GM19035 (cell line): ENCODE results near the gene NTNG1.
"Not testable (repeated sequence)": the region's sequence is repeated elsewhere in the genome, so short reads cannot be mapped to it uniquely, and the experiment has no call there.

Source experiments
- ATAC-seq: cut with Tn5 transposase; IDR thresholded peaks from one replicate; pipeline ENCODE4 v1.9.1; 2021; ENCODE audit not compliant: unreplicated experiment

The NTNG1 gene

DNA sequence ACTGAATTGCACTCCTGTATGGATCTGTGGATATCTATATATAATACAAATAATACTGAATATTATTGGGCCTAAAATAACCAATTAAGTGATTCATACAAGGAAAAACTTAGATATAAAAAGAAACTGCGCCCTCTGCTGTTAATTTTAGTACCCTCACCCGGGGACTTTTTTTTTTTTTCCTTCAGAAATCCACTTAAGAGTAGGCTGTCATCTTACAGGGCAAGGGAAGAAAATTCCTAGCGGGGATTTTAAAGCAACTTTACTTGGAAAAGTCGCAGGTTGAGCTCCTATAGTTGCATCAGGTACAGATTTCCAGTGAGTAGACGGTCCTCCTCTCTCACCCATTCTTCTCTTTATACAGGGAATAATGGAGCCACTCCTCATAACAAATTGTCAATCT is 1.3 kb downstream of the NTNG1 start:
- ATAC-seq, result no peak

DNA sequence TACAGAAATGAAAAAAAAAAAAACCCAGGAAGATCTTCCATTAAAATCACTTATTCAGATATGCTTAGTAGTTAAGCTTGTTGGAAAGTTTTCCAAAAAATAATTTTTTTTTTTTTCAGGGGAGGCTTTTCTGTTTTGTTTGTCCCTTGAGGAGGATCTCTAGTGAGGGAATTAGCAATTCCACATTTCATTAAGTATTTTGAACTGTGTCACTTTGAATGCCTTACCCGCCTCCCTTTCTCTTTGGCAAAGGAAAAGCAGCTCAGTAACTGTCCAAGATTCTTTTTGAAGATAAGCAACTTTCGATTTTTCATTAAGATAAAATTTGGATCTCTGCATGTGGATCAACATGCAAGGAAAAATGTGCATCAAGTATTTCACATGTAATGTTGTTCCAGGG is 1.8 kb downstream of the NTNG1 start:
- ATAC-seq, result no peak

DNA sequence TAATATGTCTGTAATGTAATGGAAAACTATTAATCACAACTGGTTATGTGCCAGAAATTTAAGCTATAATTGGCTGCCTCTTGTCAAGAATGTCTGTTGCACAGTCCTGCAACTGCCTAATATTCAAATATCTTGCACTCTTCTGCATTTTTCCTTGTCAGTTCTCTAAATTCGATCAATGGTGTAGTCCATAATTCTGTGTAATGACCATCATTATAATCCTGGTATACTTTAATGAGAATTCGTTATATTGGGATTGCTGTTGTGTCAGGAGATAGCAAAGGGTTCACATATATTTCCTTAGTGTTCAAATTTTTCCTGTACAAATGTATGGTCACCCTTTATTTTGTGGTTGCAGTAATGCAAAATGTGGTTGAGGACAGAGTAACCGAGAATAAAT is 4.8 kb downstream of the NTNG1 start:
- ATAC-seq, result no peak

DNA sequence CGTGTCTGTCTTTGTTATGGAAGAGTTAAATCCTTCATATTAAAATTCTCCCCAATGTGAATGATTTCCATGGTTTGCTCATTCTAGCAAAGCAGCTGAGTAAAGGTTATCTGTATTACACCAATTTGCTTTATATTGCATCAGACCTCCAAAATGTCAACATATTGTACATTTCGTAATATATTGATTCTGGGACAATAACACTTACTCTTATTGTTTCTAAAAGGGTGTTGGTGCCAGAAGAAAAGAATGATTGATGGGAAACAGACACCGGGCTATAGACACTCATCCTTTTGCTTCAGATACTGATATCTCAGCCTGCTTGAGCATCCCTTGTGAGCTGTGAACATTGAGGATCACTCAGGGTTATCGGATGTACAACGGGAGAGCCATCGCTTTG is 7.0 kb downstream of the NTNG1 start:
- no peak for ATAC-seq

DNA sequence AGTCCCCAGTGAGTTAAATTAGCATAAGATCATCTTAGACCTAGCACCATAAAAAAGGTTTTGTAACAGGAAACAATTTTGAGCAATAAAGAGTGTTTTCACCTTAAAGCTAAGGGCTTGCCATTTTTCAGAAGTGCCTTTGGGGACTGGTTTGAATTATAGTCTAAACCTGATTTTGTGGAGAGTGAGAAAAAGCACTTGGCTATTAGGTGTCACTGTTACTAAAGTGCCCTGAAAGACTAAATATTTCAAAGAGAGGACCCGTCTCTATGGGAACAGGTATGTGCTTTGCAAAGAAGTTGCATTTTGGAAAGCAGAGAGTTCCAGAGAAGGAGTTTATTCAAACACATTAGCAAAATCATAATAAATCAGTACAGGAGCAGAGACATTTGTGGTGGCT is 9.1 kb downstream of the NTNG1 start:
- ATAC-seq, result no peak

DNA sequence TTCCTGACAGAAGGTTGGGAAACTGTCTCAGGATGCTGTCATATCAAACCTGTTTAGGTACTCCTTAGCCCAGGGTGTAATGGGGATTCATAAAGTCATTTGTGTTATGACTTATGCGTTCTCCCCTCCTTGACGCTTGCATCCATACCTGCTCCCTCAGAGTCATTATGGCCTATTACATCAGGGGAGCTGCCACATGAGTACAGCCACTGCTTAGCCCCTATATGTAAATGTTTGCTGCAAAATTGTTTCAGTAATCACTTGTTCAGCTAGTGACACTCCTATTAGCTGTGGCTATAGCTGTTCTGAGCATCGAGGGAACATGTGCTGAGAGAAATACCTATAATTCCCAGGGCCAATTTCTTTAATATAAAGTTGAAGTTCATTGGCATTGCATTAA is 10.5 kb downstream of the NTNG1 start:
- ATAC-seq, result no peak

DNA sequence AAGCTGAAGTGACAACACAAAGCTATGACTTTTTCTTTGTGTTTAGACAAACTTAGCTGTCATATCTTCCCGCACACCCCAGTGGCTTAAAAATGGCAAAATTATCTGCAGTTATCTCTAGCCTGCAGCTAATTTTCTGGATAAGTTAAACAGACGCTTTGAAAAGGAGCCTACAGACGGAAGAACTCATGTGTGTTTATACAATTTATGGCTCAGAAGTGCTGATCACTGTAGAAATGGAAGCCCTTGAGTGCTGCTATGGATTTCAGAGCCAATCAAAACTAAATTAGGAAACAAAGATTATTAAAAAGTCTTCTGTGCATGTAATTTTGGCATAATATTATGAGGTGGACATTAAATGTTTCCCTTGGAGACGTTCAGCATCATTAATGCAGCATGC is 11.6 kb downstream of the NTNG1 start:
- no peak for ATAC-seq

DNA sequence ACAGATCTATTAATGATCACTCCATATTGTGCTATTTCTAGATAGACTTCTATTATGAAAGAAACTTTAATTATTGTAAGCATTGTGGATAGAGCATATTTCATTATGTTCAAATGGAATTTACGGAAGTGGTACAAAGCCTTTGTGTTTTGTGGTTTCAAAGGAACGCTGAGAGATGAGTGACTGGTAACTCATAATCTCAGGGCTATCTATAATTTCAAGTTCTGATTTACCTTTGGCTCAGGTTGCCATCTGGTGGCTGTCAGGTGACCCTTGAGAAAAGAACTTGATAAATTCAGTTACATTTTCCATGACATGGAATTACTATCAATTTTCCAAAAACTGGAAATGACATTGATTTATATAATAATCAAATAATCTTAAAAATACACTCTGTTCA is 12.2 kb downstream of the NTNG1 start:
- ATAC-seq, result no peak

DNA sequence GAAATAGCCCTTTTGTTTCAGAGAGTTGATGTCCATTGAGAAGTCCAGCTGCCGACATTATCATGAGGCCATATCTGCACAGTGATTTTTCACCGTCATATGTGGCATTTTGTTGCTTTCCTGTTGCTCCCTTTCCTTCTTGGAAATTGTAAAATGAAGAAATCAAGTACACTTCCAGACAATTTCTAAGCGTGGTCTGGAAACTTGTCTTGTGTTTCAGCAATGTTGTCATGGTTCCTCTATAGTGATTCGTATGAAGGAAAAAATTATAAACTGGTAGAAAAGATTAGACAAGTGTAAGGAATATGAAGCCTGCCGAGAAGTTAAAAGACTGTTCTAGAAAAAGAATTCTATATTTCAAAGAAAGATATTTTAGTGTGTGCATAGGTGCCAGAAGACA is 17.7 kb downstream of the NTNG1 start:
- no peak for ATAC-seq

DNA sequence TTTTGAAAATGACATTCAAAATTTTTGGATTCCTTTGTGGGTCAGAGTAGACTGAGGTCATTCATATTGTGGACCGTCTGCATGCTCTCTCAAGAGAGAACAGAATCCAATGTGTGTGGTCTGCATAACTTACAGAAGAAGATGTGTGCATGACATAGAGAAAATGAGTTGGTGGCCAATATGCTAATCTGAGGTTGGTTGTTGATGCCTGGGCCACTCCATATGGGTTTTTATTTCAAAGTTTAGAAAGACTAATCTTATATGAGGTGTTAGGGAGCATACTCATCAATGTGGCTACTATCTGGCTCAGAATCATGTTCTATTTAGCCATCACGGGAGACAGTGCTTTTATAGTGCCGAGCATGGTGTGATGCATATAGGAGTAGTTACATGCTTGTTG is 18.2 kb downstream of the NTNG1 start:
- ATAC-seq, result no peak

DNA sequence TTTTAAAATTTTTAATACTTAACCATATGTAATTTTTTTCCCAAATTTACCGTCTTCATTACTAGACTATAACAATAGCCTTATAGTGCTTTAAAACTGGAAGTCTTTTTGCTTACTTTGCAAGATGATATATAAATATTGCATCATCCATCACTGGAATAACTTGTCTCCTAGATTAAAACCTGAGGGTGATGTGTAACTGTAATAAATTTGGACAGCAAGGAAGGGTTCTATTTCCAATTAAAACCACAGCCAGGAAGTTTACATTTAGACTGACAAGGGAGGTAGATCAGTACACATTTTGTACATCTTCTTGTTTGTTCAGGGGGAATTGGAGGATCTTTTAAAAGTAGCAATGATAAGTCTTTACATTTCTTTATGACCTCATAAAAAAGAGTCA is 21.9 kb downstream of the NTNG1 start:
- no peak for ATAC-seq

DNA sequence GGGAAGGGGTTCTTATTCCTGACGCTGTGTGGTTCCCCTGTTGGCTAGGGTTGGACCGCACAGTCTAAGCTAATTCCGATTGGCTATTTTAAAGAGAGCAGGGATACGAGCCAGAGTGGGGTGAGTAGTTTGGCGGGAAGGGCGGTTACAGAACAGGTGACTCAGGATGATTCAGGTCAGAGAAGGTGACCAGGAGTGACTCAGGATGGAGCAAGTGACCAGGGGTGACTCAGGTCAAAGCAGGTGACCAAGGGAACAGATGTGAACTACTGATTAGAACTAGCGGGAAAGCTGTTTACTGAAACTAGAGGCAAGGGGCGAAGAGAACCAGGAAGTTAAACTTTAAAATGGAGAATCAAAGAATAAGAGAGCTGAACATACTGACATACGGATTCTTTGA is 24.1 kb downstream of the NTNG1 start:
- not testable (repeated sequence) for ATAC-seq

DNA sequence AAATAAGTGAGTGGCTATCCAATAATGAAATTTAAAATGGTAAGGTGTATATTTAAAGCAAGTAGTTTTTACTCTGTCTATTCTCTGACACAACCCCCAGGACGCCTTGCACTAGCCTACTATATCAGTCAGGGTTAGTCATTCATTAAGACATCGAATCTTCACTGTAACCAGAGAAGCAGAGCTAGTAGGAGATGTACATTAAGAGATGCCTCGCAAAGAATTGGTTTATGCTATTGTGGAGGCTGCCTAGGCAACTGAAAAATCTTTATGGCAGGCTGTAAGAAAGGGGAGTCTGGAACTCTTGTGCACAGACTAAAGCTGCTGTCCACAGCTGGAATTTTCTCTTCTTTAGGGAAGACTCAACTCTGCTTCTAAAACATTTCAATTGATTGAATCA is 28.8 kb downstream of the NTNG1 start:
- ATAC-seq, result no peak

DNA sequence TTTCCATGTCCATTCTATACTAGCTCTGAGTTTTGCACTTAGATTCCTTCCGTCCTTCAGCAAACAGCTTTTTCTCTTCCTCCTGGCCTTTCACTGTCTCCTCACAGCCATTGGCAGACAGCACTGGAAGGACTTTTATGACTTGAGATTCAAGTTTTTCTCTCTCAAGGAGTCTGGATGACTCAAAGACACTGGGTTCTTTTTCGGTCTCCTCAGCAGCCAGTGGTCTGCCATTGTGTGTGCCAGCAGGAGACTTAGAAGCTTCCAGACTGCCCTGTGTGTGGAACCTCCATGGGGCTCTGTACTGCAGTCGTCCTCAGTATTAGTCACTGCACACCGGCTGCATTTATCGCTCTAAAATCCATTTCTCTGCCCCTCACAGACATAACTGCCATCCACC is 30.5 kb downstream of the NTNG1 start:
- no peak for ATAC-seq

DNA sequence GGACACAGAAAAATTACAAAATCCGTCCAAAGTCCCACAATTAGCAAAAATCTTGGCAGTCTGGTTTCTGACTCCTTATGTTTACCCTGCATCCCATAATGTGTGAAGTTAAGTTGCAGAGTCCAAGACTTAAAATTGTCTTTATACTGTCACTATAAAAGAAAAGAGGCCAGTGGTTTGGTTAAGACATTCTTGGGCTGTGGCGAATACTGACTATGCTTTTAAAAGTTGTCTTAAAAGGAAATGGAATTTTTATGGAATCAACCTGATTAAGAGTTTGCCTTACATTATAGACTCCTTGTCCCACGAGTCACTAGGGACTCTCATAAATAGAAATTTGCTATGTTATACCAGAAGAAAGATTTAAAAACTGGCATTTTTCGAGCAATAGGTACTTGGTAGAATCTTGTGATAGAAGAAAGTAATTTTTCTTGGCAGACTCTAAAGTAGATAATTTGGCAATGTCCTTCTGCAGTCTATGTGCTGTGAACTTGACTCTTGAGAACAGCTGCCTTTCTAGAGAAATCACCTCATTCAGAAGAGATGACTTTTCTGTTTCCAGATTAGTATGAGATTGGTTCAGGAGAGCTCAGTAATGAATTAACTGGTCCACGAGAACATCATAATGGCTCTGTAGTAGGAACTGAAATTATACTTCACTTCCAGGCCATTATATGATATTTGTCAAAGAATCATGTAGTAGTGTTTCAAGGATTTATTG is 31.8 kb downstream of the NTNG1 start:
- no peak for ATAC-seq

DNA sequence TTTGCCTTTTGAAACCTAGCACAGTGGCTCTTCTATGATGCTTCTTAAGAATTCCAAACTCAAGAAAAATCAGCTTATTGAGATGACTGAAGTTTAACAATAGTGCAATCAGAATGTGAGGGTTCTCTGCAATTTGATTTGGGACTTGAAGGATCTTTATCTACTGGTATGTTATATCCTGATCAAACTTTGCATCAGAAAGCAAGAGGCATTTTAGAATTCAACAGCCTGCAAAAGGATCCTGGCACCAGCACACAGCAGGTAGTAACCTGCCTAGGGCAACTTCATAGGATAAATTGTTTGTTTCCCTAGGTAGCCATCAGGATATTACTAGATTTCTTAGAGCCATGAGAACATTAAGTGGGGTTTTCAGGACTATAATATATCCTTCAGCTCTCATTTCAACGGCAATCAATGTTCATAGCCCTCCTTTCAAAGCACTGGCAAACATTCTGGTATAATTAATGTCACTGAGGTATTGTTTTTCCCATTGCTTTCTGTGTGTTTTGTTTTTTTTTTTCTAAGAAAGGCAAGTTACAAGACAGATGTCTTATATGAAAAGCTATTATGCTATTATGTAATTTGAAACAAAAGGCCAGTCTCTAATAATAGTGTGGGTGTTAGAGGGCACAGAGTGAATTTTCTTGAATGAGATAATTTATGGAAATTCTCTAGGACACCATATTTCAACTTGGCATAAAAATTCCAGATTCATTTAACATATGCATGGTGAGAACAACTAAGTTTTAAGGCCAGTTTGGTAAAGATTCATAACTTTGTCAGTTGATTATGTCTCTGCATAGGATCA is 34.5 kb downstream of the NTNG1 start:
- ATAC-seq, result no peak

DNA sequence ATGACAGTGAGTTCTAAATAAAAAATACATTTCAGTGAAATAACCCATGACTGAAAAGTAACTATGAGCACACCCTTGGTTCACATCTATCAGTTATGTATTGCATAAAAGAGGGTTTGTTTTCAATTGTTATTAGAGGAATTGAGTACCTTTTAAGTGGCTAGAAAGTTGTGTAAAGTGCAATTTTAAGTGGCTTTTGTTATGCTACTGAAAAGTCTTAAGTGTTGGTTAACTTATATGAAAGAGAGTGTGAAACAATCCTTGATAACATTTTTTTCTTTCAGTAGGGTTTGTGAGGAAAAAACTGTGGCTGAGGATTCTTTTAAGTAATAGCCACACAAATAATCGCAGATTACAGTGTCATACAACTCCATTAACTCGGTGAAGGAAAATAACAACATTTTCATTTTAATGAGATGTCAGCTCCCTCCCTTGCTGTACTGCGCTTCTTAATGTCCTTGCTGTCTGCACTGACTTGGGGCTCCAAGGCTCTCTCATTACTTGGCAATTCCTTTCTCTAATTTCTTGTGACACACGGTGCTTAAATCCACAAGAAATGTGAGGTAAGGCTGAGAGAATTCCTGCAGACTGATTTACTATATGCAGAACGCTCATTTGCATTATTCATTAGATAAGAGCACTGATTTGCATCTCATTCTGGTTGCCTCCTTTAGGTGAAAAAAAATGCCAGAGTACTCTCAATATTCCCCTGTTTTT is 40.6 kb downstream of the NTNG1 start:
- ATAC-seq, result no peak

DNA sequence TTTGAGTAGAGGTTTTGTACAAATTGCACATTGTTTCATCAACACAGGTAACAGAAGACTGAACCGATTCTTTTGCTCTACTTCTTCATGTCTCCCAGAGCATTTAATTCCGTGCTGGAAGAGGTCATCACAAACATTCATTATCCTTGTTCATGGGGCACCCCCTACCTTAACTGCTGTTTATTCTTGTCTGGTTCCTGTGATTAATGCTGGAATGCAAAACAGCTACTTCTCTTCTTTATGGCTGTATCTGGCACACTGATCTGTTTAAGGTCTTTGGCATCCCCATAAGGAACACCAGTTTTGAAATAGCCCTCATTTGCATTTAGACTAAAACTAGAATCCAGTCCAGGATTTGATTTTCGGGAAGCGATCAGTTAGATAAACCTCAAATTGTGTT is 42.2 kb downstream of the NTNG1 start:
- no peak for ATAC-seq

DNA sequence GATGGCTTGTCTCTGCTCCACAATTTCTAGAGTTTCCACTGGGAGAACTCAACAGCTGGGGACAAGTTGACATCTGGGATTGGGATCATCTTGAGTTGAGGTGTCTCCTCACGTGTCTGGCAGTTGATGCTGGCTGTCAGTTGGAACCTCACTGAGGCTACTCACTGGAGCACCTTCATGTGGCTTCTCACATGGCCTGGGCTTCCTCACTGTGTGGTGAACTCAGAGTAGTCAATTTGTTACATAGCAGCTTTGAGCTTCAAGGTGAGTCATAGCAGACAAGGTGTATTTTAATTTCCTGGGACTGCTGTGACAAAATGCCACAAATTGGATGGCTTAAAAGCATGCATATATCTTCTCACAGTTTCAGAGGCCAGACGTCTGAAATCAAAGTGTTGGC is 44.0 kb downstream of the NTNG1 start:
- ATAC-seq, result no peak

DNA sequence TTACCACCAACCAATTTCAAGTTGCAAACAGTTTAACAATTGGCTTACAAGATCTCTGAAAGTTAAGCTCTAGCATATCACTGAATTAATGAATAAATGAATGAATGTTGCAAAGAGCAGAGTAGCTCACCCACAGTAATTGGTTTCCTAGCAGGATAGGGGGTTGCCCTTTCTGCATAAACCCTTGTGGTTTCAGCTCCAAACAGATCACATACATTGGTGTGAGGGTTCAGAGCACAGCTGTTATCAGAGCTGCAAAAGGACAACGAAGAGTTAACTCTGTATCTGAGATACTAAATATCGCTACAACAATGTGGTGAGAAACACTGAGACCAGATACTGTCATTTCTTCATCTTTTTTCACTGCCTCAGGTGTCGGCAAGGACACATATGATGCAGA is 46.6 kb downstream of the NTNG1 start:
- ATAC-seq, result no peak

DNA sequence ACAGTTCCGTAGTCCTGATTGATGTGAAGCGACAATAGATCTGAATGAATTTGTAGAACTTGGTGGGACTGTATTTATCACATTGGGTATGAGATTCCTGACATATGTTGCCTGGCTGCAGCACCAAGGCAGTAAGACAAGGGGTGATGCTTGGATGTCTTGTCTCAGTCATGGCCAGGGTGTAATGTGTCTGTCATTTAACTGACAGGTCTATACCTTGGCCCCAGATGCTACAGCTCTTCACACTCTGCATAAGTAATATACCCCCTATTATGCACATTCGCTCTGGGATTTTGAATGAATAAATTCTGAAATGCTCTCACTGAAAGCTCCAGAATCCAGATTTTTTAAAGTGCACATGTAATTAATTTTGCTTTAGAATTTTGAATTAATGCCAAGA is 47.3 kb downstream of the NTNG1 start:
- ATAC-seq, result no peak

DNA sequence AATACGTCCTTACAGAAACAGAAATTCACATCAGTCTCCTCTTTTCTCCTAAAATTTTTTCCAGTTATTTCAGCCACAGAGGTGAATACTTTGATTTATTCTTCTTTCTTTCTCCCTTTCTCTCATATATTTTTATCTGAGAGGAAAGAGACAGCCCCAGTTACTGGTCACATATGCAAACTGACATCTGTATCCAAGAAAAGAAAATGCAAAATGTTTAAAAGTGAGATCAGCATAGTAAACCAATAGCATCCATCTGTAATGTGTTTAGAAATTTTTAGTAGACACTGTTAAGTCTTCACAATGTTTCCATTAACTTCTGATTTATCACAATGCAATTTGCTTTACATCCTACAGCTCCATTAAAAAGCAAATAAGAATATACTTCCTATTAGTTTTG is 53.5 kb downstream of the NTNG1 start:
- no peak for ATAC-seq
